ENCODE data around the gene CMTM2.
"Not testable (repeated sequence)": the region's sequence is repeated elsewhere in the genome, so short reads cannot be mapped to it uniquely, and the experiment has no call there.

The CMTM2 gene

GRCh38 chr16:66610111-66610820 lies 31.0 kb downstream of the CMTM2 start:
- DNase-seq, result no peak

- DNase-seq, result not testable (repeated sequence)
Observed at GRCh38 chr16:66611911-66612310, 32.6 kb downstream of the CMTM2 start.

- DNase-seq, result no peak
Observed at GRCh38 chr16:66612422-66612821, 33.2 kb downstream of the CMTM2 start.

GRCh38 chr16:66614161-66614802 lies 35.0 kb downstream of the CMTM2 start:
- DNase-seq, result no peak

- DNase-seq, result no peak
Observed at GRCh38 chr16:66616169-66616568, 36.9 kb downstream of the CMTM2 start.

GRCh38 chr16:66616592-66616991 lies 37.3 kb downstream of the CMTM2 start:
- DNase-seq, result no peak

GRCh38 chr16:66617010-66617434 lies 37.8 kb downstream of the CMTM2 start:
- DNase-seq, result no peak

- DNase-seq, result no peak
Observed at GRCh38 chr16:66617728-66618127, 38.5 kb downstream of the CMTM2 start.

- no peak for DNase-seq
Observed at GRCh38 chr16:66618588-66619375, 39.5 kb downstream of the CMTM2 start.

GRCh38 chr16:66619534-66620428 lies 40.5 kb downstream of the CMTM2 start:
- no peak for DNase-seq

GRCh38 chr16:66620429-66620795 lies 41.1 kb downstream of the CMTM2 start:
- no peak for DNase-seq

- no peak for DNase-seq
Observed at GRCh38 chr16:66621973-66622372, 42.7 kb downstream of the CMTM2 start.

- DNase-seq, result no peak
Observed at GRCh38 chr16:66622863-66623262, 43.6 kb downstream of the CMTM2 start.

- no peak for DNase-seq
Observed at GRCh38 chr16:66623755-66624154, 44.5 kb downstream of the CMTM2 start.

- DNase-seq, result not testable (repeated sequence)
Observed at GRCh38 chr16:66627611-66628378, 48.5 kb downstream of the CMTM2 start.

GRCh38 chr16:66629856-66630255 lies 50.6 kb downstream of the CMTM2 start:
- DNase-seq, result no peak

GRCh38 chr16:66630561-66631260 lies 51.4 kb downstream of the CMTM2 start:
- not testable (repeated sequence) for DNase-seq

- DNase-seq, result not testable (repeated sequence)
Observed at GRCh38 chr16:66631558-66631957, 52.3 kb downstream of the CMTM2 start.

GRCh38 chr16:66634527-66635196 lies 55.4 kb downstream of the CMTM2 start:
- no peak for DNase-seq

GRCh38 chr16:66635406-66635805 lies 56.1 kb downstream of the CMTM2 start:
- DNase-seq, result no peak

- DNase-seq, result no peak
Observed at GRCh38 chr16:66636199-66636598, 56.9 kb downstream of the CMTM2 start.
